IPS-NIHi7 (cell line): ENCODE data around the gene PUM2.
"Not testable (repeated sequence)": the region's sequence is repeated elsewhere in the genome, so short reads cannot be mapped to it uniquely, and the experiment has no call there.

Source experiments
- DNase-seq: peaks from one replicate; pipeline ENCODE4 v3.0.0; 2012; ENCODE audit warnings: mixed read lengths; ENCODE audit errors: extremely low spot score

PUM2 gene

GRCh38 chr2:20350753-20351554, at the start of gene PUM2:
Gene PUM2 (minus strand): TSS chr2:20350844. CDS start chr2:20327360, 23,484 bp downstream.
- peak; percentile 94 for DNase-seq

GRCh38 chr2:20400306-20400705, 49.7 kb upstream of the PUM2 start:
- no peak for DNase-seq

- DNase-seq: no peak
These were observed 48.4 kb upstream of the PUM2 start for GRCh38 chr2:20398956-20399567.

GRCh38 chr2:20397811-20398447, 47.3 kb upstream of the PUM2 start:
- DNase-seq: no peak

GRCh38 chr2:20396356-20397000, 45.8 kb upstream of the PUM2 start:
- no peak for DNase-seq

- no peak for DNase-seq
These were observed 43.3 kb upstream of the PUM2 start for GRCh38 chr2:20393986-20394385.

GRCh38 chr2:20391951-20392699, 41.5 kb upstream of the PUM2 start:
- DNase-seq: peak; percentile 45

- DNase-seq: no peak
These were observed 40.0 kb upstream of the PUM2 start for GRCh38 chr2:20390524-20391123.

- no peak for DNase-seq
These were observed 34.3 kb upstream of the PUM2 start for GRCh38 chr2:20384953-20385352.

GRCh38 chr2:20382965-20383810, 32.5 kb upstream of the PUM2 start:
- DNase-seq: no peak

GRCh38 chr2:20381457-20381856, 30.8 kb upstream of the PUM2 start:
- no peak for DNase-seq

GRCh38 chr2:20378891-20379519, 28.4 kb upstream of the PUM2 start:
- DNase-seq: peak; percentile 87

GRCh38 chr2:20378341-20378740, 27.7 kb upstream of the PUM2 start:
- DNase-seq: no peak

- DNase-seq: no peak
These were observed 27.1 kb upstream of the PUM2 start for GRCh38 chr2:20377741-20378140.

- not testable (repeated sequence) for DNase-seq
These were observed 24.3 kb upstream of the PUM2 start for GRCh38 chr2:20374982-20375381.

- no peak for DNase-seq
These were observed 22.4 kb upstream of the PUM2 start for GRCh38 chr2:20372896-20373640.

- DNase-seq: no peak
These were observed 20.8 kb upstream of the PUM2 start for GRCh38 chr2:20371323-20372025.

- DNase-seq: no peak
These were observed 19.5 kb upstream of the PUM2 start for GRCh38 chr2:20370191-20370590.
